A673 (cell line): Measurements from ENCODE around the gene TOM1. TPM values are rescaled to one million over a fixed set of nuclear protein-coding genes. Genes with fewer than 3 reads are reported as not detected.

ENCODE experiments used
- BruUV-seq: library from RNA; stranded (reverse); fragments of 400-500 nt; replicated peaks from 2 replicates; lab custom pipeline; 2021; lab: Mats Ljungman, UMichigan
- CTCF ChIA-PET: fragments of 300-600 bp; sonication (Branson Sonifier 250); formaldehyde crosslinking; loops from one replicate; lab custom pipeline; 2022; ENCODE audit warnings: antibody characterized with exemption; lab: Charles Lee
- POLR2A ChIA-PET: fragments of 300-600 bp; sonication (Branson Sonifier 250); formaldehyde crosslinking; loops from one replicate; lab custom pipeline; 2022; ENCODE audit warnings: antibody characterized with exemption; ENCODE audit not compliant: low non-redundant PET; lab: Charles Lee
- DNase-seq: peaks from one replicate; pipeline ENCODE4 v3.0.0-alpha.2; 2015; ENCODE audit warnings: low spot score
- H3K27ac ChIP-seq: fragments of 200-600 bp; sonication (generic); 2 replicates; pipeline ENCODE4 v1.5.1; 2016; ENCODE audit warnings: mixed run types, low read depth, mild to moderate bottlenecking, mixed read lengths, antibody characterized with exemption, low read length; ENCODE audit not compliant: poor library complexity, severe bottlenecking
- H3K27me3 ChIP-seq: fragments of 200-600 bp; sonication (generic); replicated peaks from 2 replicates; pipeline ENCODE4 v1.6.1; 2017; ENCODE audit warnings: mixed run types, low read depth, mild to moderate bottlenecking, mixed read lengths, antibody characterized with exemption, low read length; ENCODE audit not compliant: insufficient read depth, poor library complexity
- H3K36me3 ChIP-seq: fragments of 200-600 bp; sonication (generic); 2 replicates; pipeline ENCODE4 v1.6.1; 2016; ENCODE audit warnings: mixed run types, mild to moderate bottlenecking, mixed read lengths, antibody characterized with exemption, low read length; ENCODE audit not compliant: insufficient read depth, poor library complexity, severe bottlenecking
- H3K4me1 ChIP-seq: fragments of 200-600 bp; sonication (generic); 2 replicates; pipeline ENCODE4 v1.6.1; 2017; ENCODE audit warnings: mixed run types, mild to moderate bottlenecking, mixed read lengths, antibody characterized with exemption, low read length; ENCODE audit not compliant: insufficient read depth, poor library complexity, severe bottlenecking
- H3K4me3 ChIP-seq: fragments of 200-600 bp; sonication (generic); 2 replicates; pipeline ENCODE4 v1.5.1; 2016; ENCODE audit warnings: low read depth, mixed run types, mild to moderate bottlenecking, mixed read lengths, low read length; ENCODE audit not compliant: poor library complexity, severe bottlenecking
- H3K9me3 ChIP-seq: fragments of 200-600 bp; sonication (generic); 2 replicates; pipeline ENCODE4 v1.6.1; 2016; ENCODE audit warnings: mixed run types, low read depth, mild to moderate bottlenecking, mixed read lengths, antibody characterized with exemption, low read length; ENCODE audit not compliant: poor library complexity, severe bottlenecking
- EZH2 ChIP-seq: fragments of 200-600 bp; sonication (generic); IDR thresholded peaks from 2 replicates; pipeline ENCODE4 v1.6.1; 2017; ENCODE audit warnings: borderline replicate concordance, low read depth, mild to moderate bottlenecking, mixed read lengths, antibody characterized with exemption, low read length; ENCODE audit not compliant: poor library complexity, severe bottlenecking
- intact Hi-C: fragments of 100-400 bp; cut with micrococcal nuclease; formaldehyde crosslinking; loops from one replicate; pipeline ENCODE4 v1.10.0; 2022; ENCODE audit not compliant: unreplicated experiment
- total RNA-seq: library from RNA; stranded (reverse); gene quantifications from 2 replicates; pipeline ENCODE4 v1.2.3, GENCODE V29; 2021
- TF ChIP-seq, protein P1 (sequence below): fragments of 300-800, 200-600 bp; sonication (generic); conservative IDR thresholded peaks from 2 replicates; pipeline ENCODE4 v1.5.1; 2017; ENCODE audit warnings: low read depth, mild to moderate bottlenecking, antibody characterized with exemption, low read length, moderate library complexity, mixed read lengths

The TOM1 gene
- total RNA-seq, 1 experiment from 2014 or later, result 22.8 TPM

DNA sequence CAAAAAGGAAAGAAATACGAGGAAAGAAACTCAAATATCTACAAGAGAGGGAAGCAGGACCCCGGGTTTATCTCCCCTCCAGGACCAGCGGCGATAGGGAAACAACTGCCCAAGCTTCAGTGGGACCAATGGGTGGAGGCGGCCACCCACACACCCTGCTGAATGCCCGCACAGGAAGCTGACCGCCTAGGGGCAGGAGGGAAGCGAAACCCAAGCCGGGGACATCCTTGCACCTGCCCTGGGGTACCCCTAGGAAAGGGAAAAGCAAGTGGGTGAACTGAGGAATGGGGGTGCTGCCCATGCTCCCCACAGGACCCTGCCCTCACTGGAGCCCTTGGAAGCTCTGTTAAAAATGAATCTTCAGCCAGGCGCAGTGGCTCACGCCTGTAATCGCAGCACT is 53.6 kb downstream of the TOM1 start:
- H3K9me3 ChIP-seq, result no peaks in the 10 kb centered on the region
- intact Hi-C loops, result loop anchor here (5.0 kb wide), 2 partner anchors 104 to 769 kb away; no protein-coding TSS in a partner anchor
- TF ChIP-seq, protein P1, sequence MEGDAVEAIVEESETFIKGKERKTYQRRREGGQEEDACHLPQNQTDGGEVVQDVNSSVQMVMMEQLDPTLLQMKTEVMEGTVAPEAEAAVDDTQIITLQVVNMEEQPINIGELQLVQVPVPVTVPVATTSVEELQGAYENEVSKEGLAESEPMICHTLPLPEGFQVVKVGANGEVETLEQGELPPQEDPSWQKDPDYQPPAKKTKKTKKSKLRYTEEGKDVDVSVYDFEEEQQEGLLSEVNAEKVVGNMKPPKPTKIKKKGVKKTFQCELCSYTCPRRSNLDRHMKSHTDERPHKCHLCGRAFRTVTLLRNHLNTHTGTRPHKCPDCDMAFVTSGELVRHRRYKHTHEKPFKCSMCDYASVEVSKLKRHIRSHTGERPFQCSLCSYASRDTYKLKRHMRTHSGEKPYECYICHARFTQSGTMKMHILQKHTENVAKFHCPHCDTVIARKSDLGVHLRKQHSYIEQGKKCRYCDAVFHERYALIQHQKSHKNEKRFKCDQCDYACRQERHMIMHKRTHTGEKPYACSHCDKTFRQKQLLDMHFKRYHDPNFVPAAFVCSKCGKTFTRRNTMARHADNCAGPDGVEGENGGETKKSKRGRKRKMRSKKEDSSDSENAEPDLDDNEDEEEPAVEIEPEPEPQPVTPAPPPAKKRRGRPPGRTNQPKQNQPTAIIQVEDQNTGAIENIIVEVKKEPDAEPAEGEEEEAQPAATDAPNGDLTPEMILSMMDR, result no peak
- TF ChIP-seq EZH2, result no peak
- DNase-seq, result no peak
- no peak overlapping the region for H3K4me3 ChIP-seq
- POLR2A ChIA-PET, result interaction anchor here (0.7 kb wide), 1 partner anchor 587 kb away, joined by 5 read pairs; no protein-coding TSS in a partner anchor
- H3K27ac ChIP-seq, result no peak overlapping the region
- peaks cover 13% of the 10 kb centered on the region for H3K4me1 ChIP-seq
- H3K36me3 ChIP-seq, result no peaks in the 10 kb centered on the region
- CTCF ChIA-PET, result no interaction called here
- H3K27me3 ChIP-seq, result no peaks in the 10 kb centered on the region
- no TSS peak for BruUV-seq

DNA sequence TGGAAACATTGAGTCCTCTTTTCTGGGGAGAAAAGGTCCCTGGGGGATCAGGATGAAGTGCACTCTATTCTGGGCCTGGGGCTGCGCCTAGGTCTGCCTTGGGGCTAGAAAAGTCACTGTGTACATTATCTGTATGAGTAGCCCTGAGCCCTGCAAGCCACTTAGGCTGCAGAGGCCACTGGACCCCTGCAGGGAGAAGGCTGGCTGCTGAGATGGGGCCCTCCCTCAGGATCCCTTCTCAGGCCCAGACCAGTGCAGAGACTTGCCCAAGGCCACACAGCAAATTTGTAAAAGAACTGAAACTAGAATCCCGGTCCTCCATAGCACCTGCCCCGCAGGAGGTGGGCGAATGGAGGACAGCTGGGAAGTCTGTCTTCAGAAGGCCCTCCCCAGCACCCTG is 54.4 kb downstream of the TOM1 start:
- intact Hi-C loops, result loop anchor here (5.0 kb wide), 2 partner anchors 103 to 768 kb away; no protein-coding TSS in a partner anchor
- no peak overlapping the region for H3K27ac ChIP-seq
- BruUV-seq, result no TSS peak
- no peaks in the 10 kb centered on the region for H3K27me3 ChIP-seq
- H3K36me3 ChIP-seq, result no peaks in the 10 kb centered on the region
- no peaks in the 10 kb centered on the region for H3K9me3 ChIP-seq
- ChIA-PET POLR2A (no interaction called here), CTCF (no interaction called here)
- H3K4me3 ChIP-seq, result no peak overlapping the region
- H3K4me1 ChIP-seq, result peaks cover 13% of the 10 kb centered on the region
- DNase-seq, result no peak
- TF ChIP-seq EZH2, result no peak
- TF ChIP-seq, protein P1, result no peak

DNA sequence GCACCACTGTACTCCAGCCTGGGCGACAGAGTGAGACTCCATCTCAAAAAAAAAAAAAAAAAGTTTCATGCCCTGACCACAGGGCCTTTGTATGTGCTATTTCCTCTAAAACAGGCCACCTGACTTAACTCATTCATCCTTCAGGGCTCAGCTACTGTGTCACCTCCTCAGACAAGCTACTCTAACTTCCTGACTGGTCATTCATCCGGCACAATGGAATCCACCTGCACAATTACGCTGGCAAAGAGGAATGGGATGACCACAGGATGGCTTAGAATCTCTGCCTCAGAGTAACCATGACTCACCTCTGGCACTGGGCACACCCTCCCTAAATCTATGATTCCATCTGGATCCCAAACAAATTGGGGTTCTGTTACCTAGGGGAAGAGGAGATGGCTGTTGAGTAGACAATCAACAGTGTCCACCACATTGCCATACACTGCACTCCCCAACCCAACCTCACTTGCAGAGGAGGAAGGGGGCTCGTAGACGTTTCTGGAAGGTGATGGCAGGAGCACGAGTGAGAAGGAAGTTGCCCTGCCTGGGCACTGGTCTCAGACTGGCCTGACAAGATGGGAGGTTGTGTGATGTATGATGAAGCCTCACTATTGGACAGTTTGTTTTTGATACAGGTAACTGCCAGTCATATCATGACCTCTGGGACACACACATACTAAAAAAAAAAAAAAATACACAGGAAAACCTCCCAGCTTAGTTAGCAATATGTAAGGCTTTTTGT is 58.4 kb downstream of the TOM1 start:
- no peaks in the 10 kb centered on the region for H3K27me3 ChIP-seq
- ChIA-PET POLR2A (no interaction called here), CTCF (no interaction called here)
- BruUV-seq, result no TSS peak
- H3K9me3 ChIP-seq, result no peaks in the 10 kb centered on the region
- H3K4me3 ChIP-seq, result no peak overlapping the region
- no peaks in the 10 kb centered on the region for H3K36me3 ChIP-seq
- DNase-seq, result no peak
- TF ChIP-seq, protein P1, result no peak
- TF ChIP-seq EZH2, result no peak
- intact Hi-C loops, result no loop called here
- H3K4me1 ChIP-seq, result no peaks in the 10 kb centered on the region
- no peak overlapping the region for H3K27ac ChIP-seq
